ENCODE results near the gene AOAH.
"Not testable (repeated sequence)": the region's sequence is repeated elsewhere in the genome, so short reads cannot be mapped to it uniquely, and the experiment has no call there.

The AOAH gene

DNA sequence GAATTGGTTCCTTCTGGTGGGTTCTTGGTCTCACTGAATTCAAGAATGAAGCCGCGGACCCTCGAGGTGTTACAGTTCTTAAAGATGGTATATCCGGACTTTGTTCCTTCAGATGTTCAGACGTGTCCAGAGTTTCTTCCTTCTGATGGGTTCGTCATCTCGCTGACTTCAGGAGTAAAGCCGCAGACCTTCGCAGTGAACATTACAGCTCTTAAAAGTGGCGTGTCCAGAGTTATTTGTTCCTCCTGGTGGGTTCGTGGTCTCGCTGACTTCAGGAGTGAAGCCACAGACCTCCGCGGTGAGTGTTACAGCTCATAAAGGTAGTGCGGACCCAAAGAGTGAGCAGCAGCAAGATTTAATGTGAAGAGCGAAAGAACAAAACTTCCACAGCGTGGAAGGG lies 220.1 kb downstream of the AOAH start:
- DNase-seq, result not testable (repeated sequence)

GRCh38 chr7:36497775-36498174 lies 226.5 kb downstream of the AOAH start:
- no peak for DNase-seq

DNA sequence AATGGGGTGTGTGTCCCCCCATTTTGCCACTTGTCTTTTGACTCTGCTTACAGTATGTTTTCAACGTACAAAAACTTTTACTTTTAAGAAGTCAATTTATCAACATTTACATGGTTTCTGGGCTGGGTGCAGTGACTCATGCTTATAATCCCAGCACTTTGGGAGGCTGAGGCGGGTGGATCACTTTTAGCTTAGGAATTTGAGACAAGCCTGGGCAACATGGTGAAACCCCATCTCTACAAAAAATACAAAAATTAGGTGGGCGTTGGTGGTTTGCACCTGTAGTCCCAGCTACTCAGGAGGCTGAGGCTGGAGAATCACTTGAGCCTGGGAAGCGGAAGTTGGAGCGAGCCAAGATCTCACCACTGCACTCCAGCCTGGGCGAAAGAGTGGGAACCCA lies 227.1 kb downstream of the AOAH start:
- not testable (repeated sequence) for DNase-seq

- DNase-seq, result no peak
Observed at GRCh38 chr7:36496576-36496975, 227.7 kb downstream of the AOAH start.

DNA sequence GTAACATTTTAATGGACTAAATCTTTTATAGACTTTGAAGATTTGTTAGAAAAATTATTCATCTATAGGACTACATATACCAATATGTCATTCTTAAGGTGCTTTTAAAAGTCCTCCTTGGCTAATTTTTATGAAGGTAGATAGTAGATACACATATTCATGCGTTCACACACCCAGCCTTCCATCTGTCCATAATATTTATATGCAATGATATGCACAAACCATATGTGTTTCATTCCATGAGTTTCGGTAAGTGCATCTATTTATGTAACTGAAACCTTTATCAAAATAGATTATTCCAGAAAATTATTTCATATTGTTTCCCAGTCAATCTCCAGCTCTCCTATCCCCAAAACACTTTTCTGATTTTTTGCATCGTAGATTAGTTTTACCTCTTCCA lies 233.0 kb downstream of the AOAH start:
- no peak for DNase-seq

- no peak for DNase-seq
Observed at GRCh38 chr7:36490419-36490830, 233.9 kb downstream of the AOAH start.

DNA sequence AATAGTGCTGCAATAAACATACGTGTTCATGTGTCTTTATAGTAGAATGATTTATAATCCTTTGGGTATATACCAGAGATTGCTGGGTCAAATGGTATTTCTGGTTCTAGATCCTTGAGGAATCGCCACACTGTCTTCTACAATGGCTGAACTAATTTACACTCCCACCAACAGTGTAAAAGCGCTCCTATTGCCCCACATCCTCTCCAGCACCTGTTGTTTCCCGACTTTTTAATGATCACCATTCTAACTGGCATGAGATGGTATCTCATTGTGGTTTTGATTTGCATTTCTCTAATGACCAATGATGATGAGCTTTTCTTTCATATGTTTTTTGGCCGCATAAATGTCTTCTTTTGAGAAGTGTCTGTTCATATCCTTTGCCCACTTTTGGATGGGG lies 235.6 kb downstream of the AOAH start:
- DNase-seq, result not testable (repeated sequence)

DNA sequence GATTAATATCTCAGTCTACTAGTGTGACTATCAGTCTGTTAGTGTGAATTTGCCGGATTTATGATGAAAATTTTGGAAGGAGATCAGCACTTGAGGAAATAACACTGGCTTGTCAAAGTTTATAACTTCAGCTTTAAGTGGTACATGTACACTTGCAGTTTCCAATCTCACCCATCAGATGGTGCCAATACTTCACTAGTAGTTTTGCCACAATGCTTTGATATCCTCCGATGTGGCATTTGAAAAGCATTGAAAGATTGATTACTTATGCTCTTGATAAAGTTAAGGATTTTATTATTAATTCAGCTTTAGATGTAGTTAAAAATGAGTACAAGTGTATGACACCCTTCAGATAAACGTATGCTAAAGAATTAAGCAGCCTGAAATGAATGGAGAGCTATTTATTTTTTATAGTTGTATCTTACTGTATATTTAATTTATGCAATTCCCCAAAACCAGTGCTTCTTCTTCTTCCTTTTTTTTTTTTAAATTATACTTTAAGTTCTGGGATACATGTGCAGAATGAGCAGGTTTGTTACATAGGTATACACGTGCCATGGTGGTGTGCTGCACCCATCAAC lies 236.4 kb downstream of the AOAH start:
- no peak for DNase-seq

DNA sequence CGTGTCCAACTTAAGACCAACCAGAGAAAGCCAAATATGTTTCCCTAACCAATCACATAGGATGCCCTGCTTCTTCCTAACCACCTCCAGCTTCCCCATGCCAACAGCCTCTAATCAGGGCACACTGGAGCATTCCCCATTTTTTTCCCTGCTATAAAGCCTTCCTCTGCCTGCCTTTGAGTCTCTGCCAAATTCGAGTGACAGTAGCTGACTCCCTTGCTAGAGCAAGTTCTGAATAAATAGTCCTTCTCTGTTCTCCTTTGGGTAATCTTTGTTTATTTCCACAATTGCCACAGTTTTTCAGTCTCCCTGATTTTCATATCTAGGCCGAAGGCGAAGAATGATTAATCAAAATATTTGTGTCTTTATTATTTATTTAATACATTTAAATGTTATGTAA lies 238.0 kb downstream of the AOAH start:
- no peak for DNase-seq

DNA sequence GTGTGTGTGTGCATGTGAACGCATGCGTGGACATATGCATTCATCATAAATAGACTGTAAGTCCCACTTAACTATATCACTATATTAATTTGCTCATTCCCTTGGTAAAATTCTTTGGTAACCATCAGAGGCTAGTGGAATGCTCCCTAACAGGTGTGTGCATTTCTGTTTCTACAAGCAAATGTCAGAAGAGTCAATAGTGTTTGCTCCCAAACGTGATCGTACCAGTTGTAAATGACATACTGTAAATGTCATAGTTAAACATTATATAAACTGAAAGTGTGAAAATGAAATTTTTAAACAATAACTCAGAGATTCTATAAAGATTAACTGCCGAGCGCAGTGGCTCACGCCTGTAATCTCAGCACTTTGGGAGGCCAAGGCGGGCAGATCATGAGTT lies 240.0 kb downstream of the AOAH start:
- no peak for DNase-seq

GRCh38 chr7:36483853-36484252 lies 240.4 kb downstream of the AOAH start:
- not testable (repeated sequence) for DNase-seq

GRCh38 chr7:36478745-36479144 lies 245.5 kb downstream of the AOAH start:
- no peak for DNase-seq

DNA sequence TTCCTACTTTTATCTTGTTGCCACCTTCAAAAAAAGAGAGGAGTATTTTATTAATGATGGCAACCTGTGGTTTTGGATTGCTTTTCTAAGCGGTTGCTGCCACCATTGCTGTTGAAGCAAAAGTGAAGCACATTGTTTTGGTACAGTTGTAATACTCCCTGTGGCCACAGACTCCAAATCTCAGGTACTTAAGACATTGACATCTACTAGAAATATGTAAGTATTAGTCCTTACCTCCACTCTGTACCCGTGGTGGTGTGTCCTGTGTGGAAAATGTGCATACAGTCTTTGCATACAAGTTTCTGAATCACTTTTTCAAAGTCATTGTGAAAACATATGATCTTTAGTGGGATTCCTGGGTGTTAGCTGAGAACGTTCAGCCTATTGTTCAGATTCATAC lies 248.9 kb downstream of the AOAH start:
- no peak for DNase-seq

- no peak for DNase-seq
Observed at GRCh38 chr7:36475011-36475342, 249.3 kb downstream of the AOAH start.

DNA sequence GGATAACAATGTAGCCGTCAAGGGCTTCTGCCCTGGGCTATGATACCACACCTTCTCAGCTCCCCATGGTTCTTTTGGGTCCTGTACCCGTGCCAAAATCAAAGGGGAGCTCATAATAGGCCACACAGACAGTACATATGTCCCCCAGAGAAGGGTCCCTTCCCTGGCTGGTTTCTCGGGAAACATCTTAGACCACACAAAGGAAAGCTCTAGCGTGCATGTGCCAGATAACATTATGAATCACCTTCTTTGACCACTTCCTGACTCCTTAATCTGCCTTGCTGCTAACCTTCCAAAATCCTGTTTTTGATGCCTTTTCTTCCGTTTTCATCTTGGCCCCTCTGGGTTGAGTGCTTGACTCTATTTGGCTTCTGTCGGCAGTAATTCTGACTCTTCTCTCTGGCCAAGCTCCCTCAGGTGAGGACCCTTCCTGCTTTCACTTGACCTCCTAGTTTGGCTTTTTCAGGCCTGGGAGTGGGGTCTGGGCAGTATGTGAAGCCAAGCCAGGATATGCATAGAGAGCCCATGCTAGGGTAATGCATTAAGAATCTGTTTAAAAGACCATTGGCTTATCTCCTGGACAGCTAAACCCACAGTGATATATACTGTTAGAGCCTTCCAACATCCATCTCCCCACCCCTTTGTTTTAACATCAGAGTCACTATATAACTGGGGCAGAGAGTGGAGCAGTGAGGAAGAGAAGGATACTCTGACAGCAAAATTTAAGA lies 249.8 kb downstream of the AOAH start:
- no peak for DNase-seq

DNA sequence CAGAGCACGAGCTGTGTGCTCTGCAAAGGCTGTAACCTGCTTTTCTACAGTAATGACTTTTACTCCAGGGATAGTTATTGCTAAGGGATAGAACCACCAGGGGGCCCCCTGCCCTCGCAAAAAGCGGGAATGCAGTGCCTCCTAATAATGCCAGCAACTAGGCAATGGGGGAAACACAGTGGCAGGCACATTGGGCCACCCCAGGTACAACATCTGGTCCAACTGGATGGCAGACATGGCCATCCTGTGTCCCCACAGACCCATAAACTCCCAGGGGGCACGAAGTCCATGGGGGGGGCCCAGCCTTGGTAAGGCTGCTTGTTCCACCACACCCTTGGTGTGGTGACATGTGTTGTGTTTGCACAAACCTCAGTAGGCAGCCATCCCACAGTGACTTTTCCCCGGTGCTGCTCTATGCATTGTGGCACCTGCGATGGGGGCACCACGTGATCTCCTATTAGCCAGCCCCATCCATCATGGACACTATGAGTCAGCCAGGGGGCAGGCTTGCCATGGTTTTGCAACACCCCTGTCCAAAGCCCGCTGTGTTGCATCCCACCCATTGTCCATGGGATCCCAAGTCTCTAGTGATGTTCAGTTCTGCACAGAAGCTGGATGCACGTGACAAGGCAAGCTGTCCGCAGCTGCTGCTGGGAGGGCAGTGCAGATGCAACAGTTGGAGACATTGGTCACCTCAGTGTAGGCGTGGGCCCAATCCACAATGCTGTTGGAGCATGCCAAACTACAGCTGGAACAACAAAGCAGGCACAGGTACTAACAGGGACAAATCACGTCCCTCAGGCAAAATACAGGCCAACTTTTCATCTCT lies 250.6 kb downstream of the AOAH start:
- peak; percentile 68 for DNase-seq

- no peak for DNase-seq
Observed at GRCh38 chr7:36472141-36472729, 252.1 kb downstream of the AOAH start.

DNA sequence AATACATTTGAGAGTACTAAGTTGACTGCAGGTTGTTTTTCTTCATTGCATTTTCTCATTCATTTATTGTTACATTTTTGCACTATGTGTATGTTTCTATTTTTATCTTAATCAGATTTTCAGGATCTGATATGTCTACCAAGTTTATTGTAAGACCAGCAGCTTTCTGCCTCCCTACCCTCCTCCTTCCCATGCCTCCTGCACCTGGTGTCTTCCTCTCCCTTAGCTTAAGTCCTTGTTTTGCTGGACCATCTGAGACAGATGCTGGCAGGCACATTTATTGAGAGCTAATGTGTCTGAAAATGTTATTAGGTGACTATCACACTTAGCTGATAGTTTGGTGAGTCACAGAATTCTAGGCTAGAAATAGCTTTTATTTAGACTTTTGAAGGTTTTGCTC lies 255.1 kb downstream of the AOAH start:
- DNase-seq, result no peak

- DNase-seq, result no peak
Observed at GRCh38 chr7:36468370-36469101, 255.8 kb downstream of the AOAH start.

- DNase-seq, result not testable (repeated sequence)
Observed at GRCh38 chr7:36466001-36466400, 258.3 kb downstream of the AOAH start.

- no peak for DNase-seq
Observed at GRCh38 chr7:36464271-36464670, 260.0 kb downstream of the AOAH start.

Measured in activated CD8-positive, alpha-beta memory T cell treated with anti-CD3 and anti-CD28 coated beads, Interleukin-2, amount 50 U/mL, for 48 hours (primary cell).